Skeletal muscle satellite cell (primary cell): ENCODE data around the gene FGF10.

Source experiments
- H3K27me3 ChIP-seq: 2 replicates; pipeline ENCODE4 v1.7.0; 2013; ENCODE audit warnings: low read length; ENCODE audit not compliant: control insufficient read depth, insufficient read depth
- H3K36me3 ChIP-seq: 2 replicates; pipeline ENCODE4 v1.7.0; 2013; ENCODE audit warnings: mild to moderate bottlenecking, control low read depth, low read length; ENCODE audit not compliant: insufficient read depth
- H3K4me1 ChIP-seq: 2 replicates; pipeline ENCODE4 v1.7.0; 2013; ENCODE audit warnings: low read length; ENCODE audit not compliant: control insufficient read depth, insufficient read depth
- H3K4me2 ChIP-seq: 2 replicates; pipeline ENCODE4 v1.7.0; 2013; ENCODE audit warnings: mild to moderate bottlenecking, low read length
- H3K4me3 ChIP-seq: 2 replicates; pipeline ENCODE4 v1.7.0; 2013; ENCODE audit warnings: low read length
- H3K9ac ChIP-seq: 2 replicates; pipeline ENCODE4 v1.7.0; 2013; ENCODE audit warnings: mild to moderate bottlenecking, low read depth, low read length, moderate library complexity
- H3K9me3 ChIP-seq: replicated peaks from 2 replicates; pipeline ENCODE4 v1.7.0; 2013; ENCODE audit warnings: mild to moderate bottlenecking, control low read depth, low read length

Gene FGF10

GRCh38 chr5:44385291-44385900 is 3.8 kb downstream of the FGF10 start:
- Histone ChIP-seq H3K4me1 (peaks cover 11% of the 10 kb centered on the region), H3K9ac (no peak overlapping the region), H3K4me2 (no peak overlapping the region)

DNA sequence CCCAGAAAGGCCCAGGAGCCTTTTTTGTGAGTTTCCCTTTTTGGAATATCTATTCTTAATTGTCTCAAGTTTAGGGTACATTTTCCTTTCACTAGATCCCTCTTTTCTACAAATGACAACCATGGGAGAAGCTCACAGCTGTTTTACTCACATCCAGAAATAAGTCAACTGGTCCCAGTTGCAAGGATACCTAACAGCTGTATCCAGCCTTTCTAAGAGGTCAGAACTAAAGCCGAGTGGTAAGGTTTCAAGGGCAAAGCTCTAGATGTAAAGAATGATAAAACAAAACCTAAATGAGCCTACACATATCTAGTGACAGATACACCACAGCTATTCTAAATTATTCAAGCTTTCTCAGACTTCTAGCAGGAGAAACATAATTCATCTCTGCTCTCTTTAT is 4.4 kb downstream of the FGF10 start:
- Histone ChIP-seq H3K4me1 (peaks cover 9% of the 10 kb centered on the region), H3K4me3 (no peak overlapping the region), H3K9ac (no peak overlapping the region), H3K4me2 (no peak overlapping the region), H3K36me3 (no peaks in the 10 kb centered on the region), H3K9me3 (no peaks in the 10 kb centered on the region), H3K27me3 (peaks cover 26% of the 10 kb centered on the region)

More at GRCh38 chr5:44385291-44385900, 3.8 kb downstream of the FGF10 start:
- no peaks in the 10 kb centered on the region for H3K36me3 ChIP-seq
- peaks cover 32% of the 10 kb centered on the region for H3K27me3 ChIP-seq
- H3K9me3 ChIP-seq: no peaks in the 10 kb centered on the region
- H3K4me3 ChIP-seq: no peak overlapping the region

DNA sequence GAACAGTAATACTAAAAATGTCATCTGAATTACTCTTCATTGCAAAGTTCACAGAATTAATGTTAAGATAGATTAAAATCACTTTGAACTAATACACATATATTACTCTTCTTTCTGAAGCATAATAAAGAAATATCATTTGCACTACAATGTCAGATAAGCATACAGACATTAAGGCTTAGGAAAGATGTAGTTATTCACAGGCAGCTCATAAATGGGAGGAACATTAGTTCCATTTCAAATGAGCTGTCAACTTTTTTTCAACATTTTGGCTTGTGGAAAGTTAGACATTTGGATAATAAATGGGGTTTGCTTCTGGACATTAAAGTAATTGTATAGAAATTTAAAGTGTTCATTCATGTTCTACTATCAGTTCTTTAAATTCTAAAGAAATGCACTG is 6.3 kb downstream of the FGF10 start:
- no peaks in the 10 kb centered on the region for H3K36me3 ChIP-seq
- no peak overlapping the region for H3K4me3 ChIP-seq
- H3K9me3 ChIP-seq: no peaks in the 10 kb centered on the region
- no peak overlapping the region for H3K9ac ChIP-seq
- no peaks in the 10 kb centered on the region for H3K4me1 ChIP-seq
- H3K4me2 ChIP-seq: no peak overlapping the region
- peaks cover 11% of the 10 kb centered on the region for H3K27me3 ChIP-seq

DNA sequence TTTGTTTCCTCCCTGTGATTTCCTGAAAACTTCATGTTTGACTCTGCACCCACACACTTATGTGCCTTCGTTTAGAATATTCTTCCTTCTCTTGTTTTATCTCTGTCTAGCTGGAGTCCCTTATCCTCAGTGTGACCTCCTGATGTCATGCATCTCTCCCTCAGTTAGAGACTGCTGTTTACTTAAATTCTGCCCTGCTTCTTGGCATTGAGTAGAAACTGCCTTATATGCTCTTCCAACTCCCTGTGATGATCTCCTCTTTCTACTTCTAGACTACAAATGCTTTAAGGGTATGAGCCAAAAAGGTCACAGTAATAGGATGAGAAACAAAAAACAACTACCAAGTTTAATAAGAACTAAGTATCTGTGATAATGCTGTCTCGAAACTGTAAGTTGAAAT is 12.2 kb downstream of the FGF10 start:
- no peaks in the 10 kb centered on the region for H3K9me3 ChIP-seq
- H3K9ac ChIP-seq: no peak overlapping the region
- H3K4me3 ChIP-seq: no peak overlapping the region
- no peaks in the 10 kb centered on the region for H3K4me1 ChIP-seq
- H3K27me3 ChIP-seq: no peaks in the 10 kb centered on the region
- no peaks in the 10 kb centered on the region for H3K36me3 ChIP-seq
- no peak overlapping the region for H3K4me2 ChIP-seq

GRCh38 chr5:44372028-44372427 is 17.2 kb downstream of the FGF10 start:
- H3K4me1 ChIP-seq: no peaks in the 10 kb centered on the region
- H3K9me3 ChIP-seq: no peaks in the 10 kb centered on the region
- no peaks in the 10 kb centered on the region for H3K36me3 ChIP-seq
- no peak overlapping the region for H3K4me2 ChIP-seq
- H3K4me3 ChIP-seq: no peak overlapping the region
- H3K27me3 ChIP-seq: no peaks in the 10 kb centered on the region
- no peak overlapping the region for H3K9ac ChIP-seq

DNA sequence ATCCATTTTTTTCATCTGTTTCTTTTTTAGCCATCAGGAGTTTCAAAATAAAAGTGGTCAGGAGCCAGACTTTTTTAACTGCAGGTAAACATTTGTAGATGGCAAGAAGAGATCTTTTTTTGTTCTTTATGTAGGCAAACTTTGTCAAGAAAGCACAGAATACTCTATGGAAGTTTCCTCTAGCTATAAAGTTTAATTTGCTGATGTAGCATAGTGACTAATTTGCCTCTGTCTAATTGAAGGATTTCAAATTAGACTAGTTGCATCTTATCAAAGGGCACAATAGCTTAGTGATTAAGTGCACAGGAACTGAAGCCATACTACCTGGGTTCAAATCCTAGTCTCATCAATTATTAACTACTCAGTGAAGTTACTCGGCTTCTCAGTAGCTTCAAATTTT is 22.0 kb downstream of the FGF10 start:
- Histone ChIP-seq H3K4me2 (no peak overlapping the region), H3K4me1 (no peaks in the 10 kb centered on the region), H3K4me3 (no peak overlapping the region), H3K36me3 (no peaks in the 10 kb centered on the region), H3K9ac (no peak overlapping the region), H3K27me3 (no peaks in the 10 kb centered on the region), H3K9me3 (no peaks in the 10 kb centered on the region)

DNA sequence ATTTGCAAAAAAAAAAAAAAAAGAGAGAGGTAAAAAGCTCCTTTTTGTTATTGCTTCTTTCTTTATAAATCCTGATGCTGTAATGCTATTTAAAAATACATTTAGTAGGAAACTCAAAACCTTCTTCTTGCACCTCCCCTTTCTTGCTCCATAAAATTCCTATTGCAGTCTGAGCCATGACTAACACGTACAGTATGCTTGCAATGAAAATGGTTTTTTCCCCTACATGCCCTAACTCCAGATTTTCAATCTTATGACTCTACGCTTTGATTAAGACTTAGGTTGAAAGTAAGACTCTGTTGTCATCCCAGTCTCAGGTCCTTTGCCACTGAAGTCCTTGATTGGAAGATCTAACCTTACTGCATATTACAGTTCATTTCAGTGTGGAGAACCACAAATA is 23.9 kb downstream of the FGF10 start:
- Histone ChIP-seq H3K4me3 (no peak overlapping the region), H3K4me1 (no peaks in the 10 kb centered on the region)

GRCh38 chr5:44364097-44364496 is 25.1 kb downstream of the FGF10 start:
- H3K27me3 ChIP-seq: no peaks in the 10 kb centered on the region

More for the DNA sequence above, 23.9 kb downstream of the FGF10 start:
- Histone ChIP-seq H3K9ac (no peak overlapping the region), H3K9me3 (no peaks in the 10 kb centered on the region), H3K36me3 (no peaks in the 10 kb centered on the region), H3K4me2 (no peak overlapping the region), H3K27me3 (no peaks in the 10 kb centered on the region)

DNA sequence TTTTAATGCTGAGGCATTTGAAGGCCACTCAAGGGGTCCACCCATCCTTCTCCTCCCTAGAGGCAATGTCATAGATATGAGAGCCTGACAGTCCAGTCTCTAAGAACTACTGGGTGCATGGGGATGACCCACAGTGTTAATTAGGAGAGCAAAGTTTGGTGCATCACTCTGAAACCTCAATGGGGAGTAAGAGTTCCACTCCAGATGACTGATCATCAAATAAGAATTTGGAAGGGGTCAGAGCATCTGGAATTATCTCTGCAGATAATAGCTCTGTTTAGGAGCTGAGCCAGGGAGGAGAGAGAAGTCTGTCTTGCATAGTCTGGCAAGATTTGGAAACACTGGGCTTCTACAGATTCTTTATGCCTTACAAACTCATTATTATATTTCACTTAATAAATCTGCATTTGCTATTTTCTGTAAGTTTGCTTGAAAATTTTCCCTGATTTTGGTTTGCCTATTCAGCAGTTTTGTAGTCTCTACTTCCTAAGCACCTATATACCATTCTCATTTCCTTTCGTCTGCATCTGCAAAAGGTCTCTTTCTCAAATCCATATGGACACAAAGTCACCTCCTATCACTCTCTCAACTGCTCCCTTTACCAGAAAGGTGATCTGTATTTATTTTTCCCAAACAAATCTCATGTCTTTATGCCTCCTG is 27.7 kb downstream of the FGF10 start:
- Histone ChIP-seq H3K4me2 (no peak overlapping the region), H3K36me3 (no peaks in the 10 kb centered on the region), H3K9ac (no peak overlapping the region), H3K4me3 (no peak overlapping the region), H3K4me1 (no peaks in the 10 kb centered on the region), H3K27me3 (no peaks in the 10 kb centered on the region), H3K9me3 (no peaks in the 10 kb centered on the region)

More at GRCh38 chr5:44364097-44364496, 25.1 kb downstream of the FGF10 start:
- Histone ChIP-seq H3K9me3 (no peaks in the 10 kb centered on the region), H3K4me1 (no peaks in the 10 kb centered on the region), H3K4me2 (no peak overlapping the region), H3K36me3 (no peaks in the 10 kb centered on the region), H3K9ac (no peak overlapping the region), H3K4me3 (no peak overlapping the region)

DNA sequence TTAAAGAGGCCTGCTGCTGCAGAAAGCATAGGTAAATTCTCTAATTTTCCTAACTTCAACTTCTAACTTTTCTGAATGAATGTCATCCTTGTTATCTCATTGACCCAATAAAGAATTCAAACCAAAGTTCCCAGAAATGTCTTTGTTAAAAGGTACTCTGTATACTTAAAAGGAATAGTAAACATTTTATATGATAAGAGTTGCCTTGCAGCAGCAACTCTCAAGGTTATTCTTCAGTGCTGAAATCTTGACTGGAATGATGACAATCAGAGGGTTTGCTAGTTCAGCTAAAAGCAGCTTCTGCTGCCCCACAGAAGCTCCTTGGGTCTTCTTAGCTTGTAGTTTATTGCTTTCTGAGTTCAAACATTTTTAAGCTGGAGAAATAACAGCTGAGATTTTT is 28.3 kb downstream of the FGF10 start:
- H3K9ac ChIP-seq: no peak overlapping the region
- H3K4me1 ChIP-seq: no peaks in the 10 kb centered on the region
- no peaks in the 10 kb centered on the region for H3K27me3 ChIP-seq
- no peaks in the 10 kb centered on the region for H3K36me3 ChIP-seq
- no peaks in the 10 kb centered on the region for H3K9me3 ChIP-seq
- no peak overlapping the region for H3K4me3 ChIP-seq
- H3K4me2 ChIP-seq: no peak overlapping the region

GRCh38 chr5:44358421-44358820 is 30.8 kb downstream of the FGF10 start:
- Histone ChIP-seq H3K4me3 (no peak overlapping the region), H3K9me3 (no peaks in the 10 kb centered on the region), H3K4me1 (no peaks in the 10 kb centered on the region), H3K36me3 (no peaks in the 10 kb centered on the region), H3K4me2 (no peak overlapping the region), H3K9ac (no peak overlapping the region), H3K27me3 (no peaks in the 10 kb centered on the region)

DNA sequence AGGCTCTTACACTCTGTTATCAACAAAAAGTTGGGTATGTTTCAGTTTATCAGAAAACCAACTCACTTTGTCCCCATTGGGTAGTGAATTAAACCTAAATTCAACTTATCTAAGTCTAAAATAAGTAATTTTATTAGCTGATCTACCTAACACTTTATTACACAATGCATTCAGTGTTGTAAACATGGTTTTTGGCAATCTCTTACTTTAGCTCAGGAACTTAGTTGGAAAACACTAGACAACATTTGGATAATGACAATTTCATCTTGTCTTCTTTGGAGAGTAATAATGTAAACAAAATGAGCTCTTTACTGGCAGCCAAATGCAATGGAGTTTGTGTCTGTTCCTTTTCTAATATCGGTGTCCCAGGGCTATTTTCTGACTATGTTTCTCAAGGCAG is 33.0 kb downstream of the FGF10 start:
- Histone ChIP-seq H3K4me2 (no peak overlapping the region), H3K36me3 (no peaks in the 10 kb centered on the region), H3K4me3 (no peak overlapping the region), H3K9me3 (no peaks in the 10 kb centered on the region), H3K9ac (no peak overlapping the region), H3K4me1 (no peaks in the 10 kb centered on the region), H3K27me3 (no peaks in the 10 kb centered on the region)
